Breast epithelium (tissue), 4 donors: ENCODE results near the gene SNX20. TPM values are rescaled to one million over a fixed set of nuclear protein-coding genes. Genes with fewer than 3 reads are reported as not detected.

Experiments used
- DNase-seq, 2 donors: peaks; one replicate each; pipeline ENCODE4 v3.0.0-alpha.2; 2019; ENCODE audit warnings: low spot score in 2 of 2
- H3K27ac ChIP-seq, 2 donors: fragments of 200-600 bp; sonication (generic) in 1 of 2; one replicate each; pipeline ENCODE4 v1.5.1; 2016 to 2019; ENCODE audit warnings: mild to moderate bottlenecking in 1 of 2
- H3K27me3 ChIP-seq, 2 donors: fragments of 200-600 bp; sonication (generic) in 1 of 2; one replicate each; pipeline versions ENCODE4 v1.5.1 to v1.6.0; 2017 to 2019; ENCODE audit warnings: control low read depth in 1 of 2, mild to moderate bottlenecking in 1 of 2
- H3K36me3 ChIP-seq: fragments of 200-600 bp; one replicate; pipeline ENCODE4 v1.5.1; 2019
- H3K4me1 ChIP-seq, 2 donors: fragments of 200-600 bp; sonication (generic); one replicate each; pipeline ENCODE4 v1.5.1; 2016 to 2019; ENCODE audit warnings: control low read depth in 1 of 2
- H3K4me3 ChIP-seq, 3 donors: fragments of 200-600 bp; sonication (generic); 1 replicate in 2 of 3; 2 replicates in 1 of 3; pipeline ENCODE4 v1.5.1; 2016 to 2019; ENCODE audit warnings: mild to moderate bottlenecking in 3 of 3, moderate library complexity in 2 of 3
- H3K9me3 ChIP-seq, 2 donors: fragments of 200-600 bp; sonication (generic) in 1 of 2; one replicate each; pipeline ENCODE4 v1.5.1; 2016 to 2019; ENCODE audit warnings: control low read depth in 1 of 2
- POLR2A ChIP-seq: fragments of 450-650 bp; IDR thresholded peaks from one replicate; pipeline ENCODE4 v1.6.1; 2016; ENCODE audit warnings: antibody characterized with exemption, mild to moderate bottlenecking, moderate library complexity
- POLR2AphosphoS5 ChIP-seq, 3 donors: sonication (generic); formaldehyde crosslinking; IDR thresholded peaks; one replicate each; pipeline ENCODE4 v1.6.1; 2017; ENCODE audit warnings: antibody characterized with exemption in 3 of 3
- intact Hi-C: fragments of 100-400 bp; cut with DNase I; formaldehyde crosslinking; loops from one replicate; pipeline ENCODE4 v1.15.1; 2023; ENCODE audit warnings: low total_unique reads
- total RNA-seq, 3 donors: library from RNA; depleted of rRNA; stranded (reverse); fragments of >200 nt; gene quantifications; one replicate each; pipeline ENCODE4 v1.1.0, GENCODE V29; 2016
- TF ChIP-seq, protein P1 (sequence below), 3 donors: fragments of 450-650 bp; IDR thresholded peaks; one replicate each; pipeline ENCODE4 v1.5.1; 2016 to 2017; ENCODE audit warnings: antibody characterized with exemption in 3 of 3, mild to moderate bottlenecking in 3 of 3, moderate library complexity in 3 of 3

The SNX20 gene
- total RNA-seq, 3 donors from 2014 or later = 1.3 to 2.9 (median 2.7) TPM

DNA sequence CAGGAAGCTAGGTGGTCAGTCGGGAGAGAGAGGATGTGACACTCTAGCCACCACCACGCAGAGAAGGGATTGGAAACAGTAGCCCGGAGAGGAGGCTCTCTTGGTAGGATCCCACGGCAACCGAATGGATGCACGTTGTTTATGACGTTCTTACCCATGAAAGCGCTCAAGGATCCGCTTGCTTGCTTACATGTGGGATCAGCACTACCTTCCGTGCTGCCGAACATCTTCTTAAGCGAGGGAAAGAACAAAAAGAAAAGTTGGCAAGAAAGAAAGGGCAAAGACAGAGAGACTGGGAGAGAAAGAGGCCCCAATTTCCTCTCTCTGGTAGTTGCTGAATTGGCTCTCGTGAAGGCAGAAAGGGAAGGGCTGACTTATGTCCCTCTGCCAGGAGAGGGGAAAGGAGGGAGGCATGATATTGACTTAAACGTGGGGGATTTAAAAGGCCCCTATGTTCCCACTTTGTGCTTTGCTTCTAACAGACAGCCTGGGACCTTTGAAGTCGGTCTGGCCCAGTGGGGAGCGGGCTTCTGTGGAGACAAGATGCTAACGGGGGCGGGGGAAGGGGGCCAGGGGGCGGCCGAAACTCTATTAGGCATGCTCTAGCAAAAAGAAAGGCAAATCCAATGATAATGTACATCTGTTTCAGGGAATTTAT lies 35.4 kb downstream of the SNX20 start:
- no peak for DNase-seq
- Histone ChIP-seq H3K36me3 (no peaks in the 10 kb centered on the region), H3K27ac (no peak overlapping the region), H3K9me3 (no peaks in the 10 kb centered on the region), H3K27me3 (no peaks in the 10 kb centered on the region), H3K4me3 (no peak overlapping the region), H3K4me1 (no peaks in the 10 kb centered on the region)
- no peak for TF ChIP-seq POLR2A
- TF ChIP-seq, protein P1, sequence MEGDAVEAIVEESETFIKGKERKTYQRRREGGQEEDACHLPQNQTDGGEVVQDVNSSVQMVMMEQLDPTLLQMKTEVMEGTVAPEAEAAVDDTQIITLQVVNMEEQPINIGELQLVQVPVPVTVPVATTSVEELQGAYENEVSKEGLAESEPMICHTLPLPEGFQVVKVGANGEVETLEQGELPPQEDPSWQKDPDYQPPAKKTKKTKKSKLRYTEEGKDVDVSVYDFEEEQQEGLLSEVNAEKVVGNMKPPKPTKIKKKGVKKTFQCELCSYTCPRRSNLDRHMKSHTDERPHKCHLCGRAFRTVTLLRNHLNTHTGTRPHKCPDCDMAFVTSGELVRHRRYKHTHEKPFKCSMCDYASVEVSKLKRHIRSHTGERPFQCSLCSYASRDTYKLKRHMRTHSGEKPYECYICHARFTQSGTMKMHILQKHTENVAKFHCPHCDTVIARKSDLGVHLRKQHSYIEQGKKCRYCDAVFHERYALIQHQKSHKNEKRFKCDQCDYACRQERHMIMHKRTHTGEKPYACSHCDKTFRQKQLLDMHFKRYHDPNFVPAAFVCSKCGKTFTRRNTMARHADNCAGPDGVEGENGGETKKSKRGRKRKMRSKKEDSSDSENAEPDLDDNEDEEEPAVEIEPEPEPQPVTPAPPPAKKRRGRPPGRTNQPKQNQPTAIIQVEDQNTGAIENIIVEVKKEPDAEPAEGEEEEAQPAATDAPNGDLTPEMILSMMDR (IDR thresholded peaks at IDR 0.05) = no peak
- no peak for TF ChIP-seq POLR2AphosphoS5 (IDR thresholded peaks at IDR 0.05)
- intact Hi-C loops = loop anchor here (5.0 kb wide), 1 partner anchor 1452 kb away; no protein-coding TSS in a partner anchor

GRCh38 chr16:50644729-50645128 lies 36.4 kb downstream of the SNX20 start:
- TF ChIP-seq POLR2A = no peak
- peak in 1 of 3 donors; percentile 24 for TF ChIP-seq POLR2AphosphoS5 (IDR thresholded peaks at IDR 0.05)
- TF ChIP-seq, protein P1 (IDR thresholded peaks at IDR 0.05) = peak in 2 of 3 donors; percentile 17 to 28
- no peaks in the 10 kb centered on the region for H3K27me3 ChIP-seq
- no peaks in the 10 kb centered on the region for H3K9me3 ChIP-seq
- no peak overlapping the region for H3K27ac ChIP-seq
- DNase-seq = no peak
- no peaks in the 10 kb centered on the region for H3K4me1 ChIP-seq
- no peaks in the 10 kb centered on the region for H3K36me3 ChIP-seq
- intact Hi-C loops = loop anchor here (5.0 kb wide), 2 partner anchors 177 to 1453 kb away; no protein-coding TSS in a partner anchor
- H3K4me3 ChIP-seq = no peak overlapping the region

- DNase-seq = no peak
- no peak overlapping the region for H3K27ac ChIP-seq
- no peaks in the 10 kb centered on the region for H3K9me3 ChIP-seq
- no peaks in the 10 kb centered on the region for H3K27me3 ChIP-seq
- no peaks in the 10 kb centered on the region for H3K4me1 ChIP-seq
- H3K36me3 ChIP-seq = no peaks in the 10 kb centered on the region
- intact Hi-C loops = loop anchor here (5.0 kb wide), 1 partner anchor 177 kb away; no protein-coding TSS in a partner anchor
- H3K4me3 ChIP-seq = no peak overlapping the region
- TF ChIP-seq POLR2A (no peak), POLR2AphosphoS5 (IDR thresholded peaks at IDR 0.05) (no peak)
- TF ChIP-seq, protein P1 (IDR thresholded peaks at IDR 0.05) = no peak
These were observed 36.9 kb downstream of the SNX20 start for GRCh38 chr16:50644245-50644644.

GRCh38 chr16:50643192-50643591 lies 37.9 kb downstream of the SNX20 start:
- Histone ChIP-seq H3K36me3 (no peaks in the 10 kb centered on the region), H3K4me3 (no peak overlapping the region)

DNA sequence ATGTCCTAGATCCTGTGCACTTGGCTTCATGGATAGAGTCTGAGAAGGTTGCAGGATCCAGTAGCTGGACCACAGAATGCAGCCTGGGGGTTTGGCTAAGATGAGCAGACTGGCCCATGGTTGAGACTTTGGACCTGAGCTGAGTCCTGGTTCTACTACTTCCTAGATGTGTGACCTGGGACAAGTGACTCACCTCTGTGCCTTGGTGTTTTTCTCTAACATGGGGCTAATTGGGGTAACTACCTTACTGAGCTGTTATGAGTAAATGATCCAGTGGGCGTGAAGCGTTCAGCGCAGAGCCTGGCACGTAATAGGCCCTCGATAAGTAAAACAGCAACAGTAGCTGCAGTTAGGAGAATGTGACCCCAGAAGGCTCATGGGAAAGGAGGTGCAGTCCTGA lies 38.8 kb downstream of the SNX20 start:
- TF ChIP-seq POLR2AphosphoS5 (IDR thresholded peaks at IDR 0.05) = no peak
- TF ChIP-seq POLR2A = no peak
- TF ChIP-seq, protein P1 (IDR thresholded peaks at IDR 0.05) = no peak
- H3K27me3 ChIP-seq = no peaks in the 10 kb centered on the region

More at GRCh38 chr16:50643192-50643591, 37.9 kb downstream of the SNX20 start:
- no peak for DNase-seq
- no peak overlapping the region for H3K27ac ChIP-seq
- no peaks in the 10 kb centered on the region for H3K9me3 ChIP-seq
- TF ChIP-seq POLR2AphosphoS5 (IDR thresholded peaks at IDR 0.05) (no peak), POLR2A (no peak)
- TF ChIP-seq, protein P1 (IDR thresholded peaks at IDR 0.05) = no peak
- no peaks in the 10 kb centered on the region for H3K4me1 ChIP-seq
- intact Hi-C loops = loop anchor here (5.0 kb wide), 1 partner anchor 176 kb away; no protein-coding TSS in a partner anchor
- H3K27me3 ChIP-seq = no peaks in the 10 kb centered on the region

More for the DNA sequence above, 38.8 kb downstream of the SNX20 start:
- Histone ChIP-seq H3K36me3 (no peaks in the 10 kb centered on the region), H3K4me3 (no peak overlapping the region), H3K9me3 (no peaks in the 10 kb centered on the region), H3K27ac (no peak overlapping the region), H3K4me1 (no peaks in the 10 kb centered on the region)
- DNase-seq = no peak
- intact Hi-C loops = loop anchor here (5.0 kb wide), 1 partner anchor 175 kb away; no protein-coding TSS in a partner anchor
